Activated T-cell treated with anti-CD3 and anti-CD28 coated beads, Interleukin-2, amount 50 U/mL, for 48 hours (primary cell): ENCODE results near the gene KANSL1.

Experiments used
- DNase-seq, 2 experiments: peaks; one replicate each; pipeline ENCODE4 v3.0.0-alpha.2; 2020

KANSL1 gene

GRCh38 chr17:45992904-45993303, 200.3 kb downstream of the KANSL1 start:
- DNase-seq = no peak

DNA sequence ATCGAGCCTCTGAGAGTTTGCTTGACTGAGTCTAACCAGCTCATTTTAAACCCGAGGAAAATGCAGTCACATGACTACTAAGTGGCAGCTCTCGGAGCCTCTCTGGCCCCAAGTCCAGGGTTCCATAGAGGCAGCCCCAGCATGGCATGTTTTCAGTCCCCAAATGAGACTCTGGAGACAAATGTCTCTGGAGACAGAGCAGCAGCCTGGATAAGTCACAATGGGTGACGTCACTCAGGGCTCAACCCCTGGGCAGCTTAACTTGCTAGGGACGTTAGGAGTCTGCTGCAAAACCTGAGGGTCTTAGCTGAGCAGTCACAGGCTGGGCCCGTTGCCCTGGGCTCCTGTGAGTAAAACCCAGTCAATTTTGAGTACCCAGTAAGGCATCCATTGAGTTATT, 201.1 kb downstream of the KANSL1 start:
- DNase-seq = no peak

DNA sequence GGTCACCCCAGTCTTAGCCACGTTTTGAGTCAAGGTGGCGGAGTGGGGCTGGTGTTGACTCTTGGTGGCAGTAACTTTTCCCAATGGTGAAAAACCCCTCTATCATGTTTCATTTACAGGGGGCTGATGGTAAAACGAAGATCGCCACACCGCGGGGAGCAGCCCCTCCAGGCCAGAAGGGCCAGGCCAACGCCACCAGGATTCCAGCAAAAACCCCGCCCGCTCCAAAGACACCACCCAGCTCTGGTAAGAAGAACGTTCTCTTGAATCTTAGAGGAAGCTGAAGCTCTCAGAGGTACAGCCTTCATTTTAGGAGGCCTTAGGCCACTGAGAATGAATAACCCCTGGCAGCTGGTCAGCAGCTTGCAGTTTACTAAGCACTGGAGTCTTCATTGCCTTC, 201.9 kb downstream of the KANSL1 start:
- DNase-seq = no peak

DNA sequence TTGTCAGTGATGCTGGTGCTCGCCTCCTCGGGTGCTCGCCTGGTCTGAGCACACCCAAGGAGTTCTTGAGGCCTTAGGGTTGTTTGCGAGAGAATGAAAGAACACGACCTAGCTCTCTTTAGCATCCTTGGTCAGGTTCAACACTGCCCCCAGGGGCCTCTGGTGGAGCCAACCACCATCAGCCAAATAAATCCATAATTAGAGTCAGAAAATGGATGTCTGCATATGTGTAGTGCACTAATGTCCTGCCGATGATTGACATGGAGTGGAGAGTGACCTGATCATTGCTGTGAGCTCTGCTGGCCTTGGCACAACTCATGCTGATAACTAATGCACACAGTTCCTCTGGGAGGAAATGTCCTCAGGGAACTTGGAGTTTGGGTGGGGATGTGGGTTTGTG, 202.3 kb downstream of the KANSL1 start:
- DNase-seq = no peak

DNA sequence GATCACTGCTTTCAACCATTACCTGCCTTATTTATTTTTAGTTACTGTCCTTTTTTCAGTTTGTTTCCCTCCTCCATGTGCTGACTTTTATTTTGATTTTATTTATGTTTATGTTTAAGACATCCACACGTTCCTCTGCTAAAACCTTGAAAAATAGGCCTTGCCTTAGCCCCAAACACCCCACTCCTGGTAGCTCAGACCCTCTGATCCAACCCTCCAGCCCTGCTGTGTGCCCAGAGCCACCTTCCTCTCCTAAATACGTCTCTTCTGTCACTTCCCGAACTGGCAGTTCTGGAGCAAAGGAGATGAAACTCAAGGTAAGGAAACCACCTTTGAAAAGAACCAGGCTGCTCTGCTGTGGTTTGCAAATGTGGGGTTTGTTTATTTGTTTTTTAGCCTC, 203.5 kb downstream of the KANSL1 start:
- DNase-seq = no peak

GRCh38 chr17:45987706-45988105, 205.5 kb downstream of the KANSL1 start:
- no peak for DNase-seq

GRCh38 chr17:45986056-45986455, 207.2 kb downstream of the KANSL1 start:
- no peak for DNase-seq

- no peak for DNase-seq
These were observed 207.8 kb downstream of the KANSL1 start for GRCh38 chr17:45985447-45985846.

DNA sequence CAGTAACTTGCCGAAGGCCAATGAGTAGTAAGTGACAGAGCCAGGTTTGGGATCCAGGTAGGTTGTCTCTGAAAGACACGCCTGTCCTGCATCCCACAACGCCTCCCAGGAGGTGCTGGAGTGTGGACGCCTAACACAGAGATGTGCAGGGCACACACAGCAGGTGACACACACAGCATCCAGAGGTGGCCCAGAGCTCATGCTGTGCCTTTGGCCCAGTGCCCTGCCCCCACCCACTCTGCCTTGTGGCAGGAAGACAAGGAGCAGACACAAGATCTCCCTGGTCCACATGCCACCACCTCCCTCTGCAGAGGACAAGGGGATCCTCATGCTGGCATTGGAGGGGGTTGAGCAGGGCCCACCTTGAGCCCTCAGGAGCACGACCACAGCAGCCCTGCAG, 208.9 kb downstream of the KANSL1 start:
- no peak for DNase-seq

DNA sequence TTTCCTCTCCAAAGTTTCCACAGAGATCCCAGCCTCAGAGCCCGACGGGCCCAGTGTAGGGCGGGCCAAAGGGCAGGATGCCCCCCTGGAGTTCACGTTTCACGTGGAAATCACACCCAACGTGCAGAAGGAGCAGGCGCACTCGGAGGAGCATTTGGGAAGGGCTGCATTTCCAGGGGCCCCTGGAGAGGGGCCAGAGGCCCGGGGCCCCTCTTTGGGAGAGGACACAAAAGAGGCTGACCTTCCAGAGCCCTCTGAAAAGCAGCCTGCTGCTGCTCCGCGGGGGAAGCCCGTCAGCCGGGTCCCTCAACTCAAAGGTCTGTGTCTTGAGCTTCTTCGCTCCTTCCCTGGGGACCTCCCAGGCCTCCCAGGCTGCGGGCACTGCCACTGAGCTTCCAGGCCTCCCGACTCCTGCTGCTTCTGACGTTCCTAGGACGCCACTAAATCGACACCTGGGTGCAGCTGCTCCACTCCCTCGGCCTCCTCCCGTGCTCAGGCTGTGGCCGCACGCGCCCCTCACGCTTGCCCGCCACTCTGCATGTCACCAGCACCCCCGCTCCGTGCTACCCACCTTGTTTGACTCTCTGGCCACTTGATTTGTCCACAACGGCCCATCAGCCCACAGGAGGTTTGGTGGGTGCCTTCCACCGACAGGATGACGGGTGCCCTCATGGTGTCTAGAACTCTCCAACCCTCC, 209.5 kb downstream of the KANSL1 start:
- no peak for DNase-seq

DNA sequence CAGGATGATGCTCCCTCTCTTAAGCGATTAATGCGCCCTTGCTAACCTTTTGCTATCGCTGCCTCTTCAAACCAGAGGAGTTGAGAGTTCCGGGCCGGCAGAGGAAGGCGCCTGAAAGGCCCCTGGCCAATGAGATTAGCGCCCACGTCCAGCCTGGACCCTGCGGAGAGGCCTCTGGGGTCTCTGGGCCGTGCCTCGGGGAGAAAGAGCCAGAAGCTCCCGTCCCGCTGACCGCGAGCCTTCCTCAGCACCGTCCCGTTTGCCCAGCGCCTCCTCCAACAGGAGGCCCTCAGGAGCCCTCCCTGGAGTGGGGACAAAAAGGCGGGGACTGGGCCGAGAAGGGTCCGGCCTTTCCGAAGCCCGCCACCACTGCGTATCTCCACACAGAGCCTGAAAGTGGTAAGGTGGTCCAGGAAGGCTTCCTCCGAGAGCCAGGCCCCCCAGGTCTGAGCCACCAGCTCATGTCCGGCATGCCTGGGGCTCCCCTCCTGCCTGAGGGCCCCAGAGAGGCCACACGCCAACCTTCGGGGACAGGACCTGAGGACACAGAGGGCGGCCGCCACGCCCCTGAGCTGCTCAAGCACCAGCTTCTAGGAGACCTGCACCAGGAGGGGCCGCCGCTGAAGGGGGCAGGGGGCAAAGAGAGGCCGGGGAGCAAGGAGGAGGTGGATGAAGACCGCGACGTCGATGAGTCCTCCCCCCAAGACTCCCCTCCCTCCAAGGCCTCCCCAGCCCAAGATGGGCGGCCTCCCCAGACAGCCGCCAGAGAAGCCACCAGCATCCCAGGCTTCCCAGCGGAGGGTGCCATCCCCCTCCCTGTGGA, 210.2 kb downstream of the KANSL1 start:
- DNase-seq = no peak

DNA sequence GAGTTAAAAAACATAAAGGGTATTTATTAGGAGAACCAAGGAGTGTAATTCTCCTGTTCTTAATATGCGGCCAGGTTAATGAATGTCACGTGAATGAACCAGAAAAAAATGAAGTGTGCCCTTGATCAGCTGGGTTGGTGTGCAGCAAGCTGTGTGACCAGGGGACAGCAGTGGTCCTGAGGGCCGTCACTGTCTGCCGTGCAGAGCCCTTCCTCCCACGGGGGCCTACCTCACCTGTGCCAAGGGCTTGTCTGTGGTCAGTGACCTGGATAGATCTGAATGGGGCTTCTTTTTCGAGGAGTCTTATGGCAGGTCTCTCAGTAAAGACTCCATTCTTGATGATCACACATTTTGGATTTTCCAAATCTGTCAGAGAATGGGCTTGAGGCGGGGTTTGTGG, 211.9 kb downstream of the KANSL1 start:
- DNase-seq = no peak

- DNase-seq = no peak
These were observed 212.4 kb downstream of the KANSL1 start for GRCh38 chr17:45980855-45981254.
